ENCODE measurements around the gene KCNH3.

- no peak for TF ChIP-seq CTCF (tag by site-specific recombination; IDR thresholded peaks at IDR 0.05)
- TF ChIP-seq HOXD13 (CRISPR knock-in tag; IDR thresholded peaks at IDR 0.05; ENCODE audit: borderline replicate concordance) = no peak
- TF ChIP-seq REST (tag by site-specific recombination; IDR thresholded peaks at IDR 0.05) = no peak
Observed at GRCh38 chr12:49537231-49537751, 1.5 kb upstream of the KCNH3 start.

All from HEK293 (cell line).